GM18870 (cell line): ENCODE measurements around the gene ADM.
A peak's percentile ranks its signal among the peaks of the same experiment; 100 is the strongest.

ENCODE experiments used
- ATAC-seq: cut with Tn5 transposase; IDR thresholded peaks from one replicate; pipeline ENCODE4 v1.9.1; 2021; ENCODE audit warnings: moderate library complexity; ENCODE audit not compliant: unreplicated experiment

The ADM gene

GRCh38 chr11:10289765-10290380, 15.0 kb upstream of the ADM start:
- no peak for ATAC-seq

DNA sequence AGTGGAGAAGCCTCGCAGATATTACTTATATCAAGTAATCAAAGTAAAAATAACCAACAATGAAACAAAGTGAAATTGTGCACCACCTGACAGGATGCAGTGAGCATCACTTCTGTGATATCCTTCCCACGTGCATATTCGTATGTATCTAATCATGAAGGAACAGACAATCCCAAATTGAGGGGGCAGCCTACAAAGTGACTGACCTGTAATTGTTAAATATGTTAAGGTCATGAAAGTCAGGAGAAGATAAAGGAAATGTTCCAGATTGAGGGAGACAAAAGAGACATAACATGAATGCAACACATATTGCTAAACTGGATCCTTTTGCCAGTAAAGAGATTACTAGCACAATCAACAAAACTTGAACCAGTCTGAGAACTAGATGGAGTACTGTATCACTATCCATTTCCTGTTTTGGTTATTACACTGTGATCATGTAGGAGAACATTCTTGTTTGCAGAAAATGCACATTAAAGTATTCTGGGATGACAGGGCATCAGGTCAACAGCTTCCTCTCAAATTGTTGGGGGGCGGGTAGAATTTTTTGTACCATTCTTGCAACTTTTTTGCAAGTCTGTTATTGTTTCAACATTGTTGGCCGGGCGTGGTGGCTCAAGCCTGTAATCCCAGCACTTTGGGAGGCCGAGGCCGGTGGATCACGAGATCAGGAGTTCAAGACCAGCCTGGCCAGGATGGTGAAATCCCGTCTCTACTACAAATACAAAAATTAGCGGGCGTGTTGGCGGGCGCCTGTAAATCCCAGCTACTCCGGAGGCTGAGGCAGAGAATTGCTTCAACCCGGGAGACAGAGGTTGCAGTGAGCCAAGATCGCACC, 12.9 kb upstream of the ADM start:
- no peak for ATAC-seq

DNA sequence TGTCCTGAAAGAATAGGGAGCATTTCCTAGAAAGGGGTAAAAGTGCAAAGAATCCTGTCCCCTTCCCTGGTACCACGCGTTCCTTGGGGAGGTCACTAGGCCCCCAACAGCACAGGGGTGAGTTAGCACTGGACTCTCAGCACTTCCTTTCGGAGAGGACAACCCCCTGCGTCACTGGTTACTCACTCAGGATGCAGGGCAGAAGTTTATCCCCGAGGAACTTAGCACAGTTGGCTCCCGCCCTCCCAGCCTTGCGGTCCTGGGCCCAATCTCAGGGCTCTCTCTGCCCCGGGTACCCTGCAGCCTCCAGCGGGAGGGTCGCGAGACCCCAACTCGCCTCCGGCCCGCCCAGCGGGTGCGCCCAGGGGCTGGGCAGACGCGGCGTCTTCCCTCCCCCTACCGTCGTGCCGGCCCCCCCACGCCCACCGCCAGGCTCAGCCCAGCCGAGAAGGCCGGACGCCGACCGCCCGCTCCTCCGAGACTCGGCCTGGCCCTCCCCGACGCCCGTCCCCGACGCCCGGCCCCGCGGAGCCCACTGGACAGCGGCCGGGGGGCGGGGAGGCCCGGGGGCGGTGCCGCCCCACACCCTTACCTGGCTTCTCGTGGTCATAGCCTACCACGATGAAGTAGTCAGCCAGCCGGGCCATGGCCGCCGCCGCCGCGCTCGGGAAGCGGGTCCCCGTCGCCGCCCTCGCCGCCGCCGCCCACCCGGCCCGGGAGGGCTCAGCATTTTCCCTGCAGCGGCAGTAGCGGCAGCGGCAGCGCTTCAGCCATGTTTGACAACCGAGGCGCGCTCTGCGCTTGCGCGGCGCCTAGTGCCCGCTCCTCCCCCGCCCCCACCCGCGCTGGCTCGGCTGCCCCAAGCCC, 11.2 kb upstream of the ADM start, which contains the start of gene SBF2:
TSS of gene SBF2 (minus strand) at position 797 of the 867 bp plus-strand sequence. CDS start at position 647, 150 bp downstream.
- ATAC-seq = no peak

DNA sequence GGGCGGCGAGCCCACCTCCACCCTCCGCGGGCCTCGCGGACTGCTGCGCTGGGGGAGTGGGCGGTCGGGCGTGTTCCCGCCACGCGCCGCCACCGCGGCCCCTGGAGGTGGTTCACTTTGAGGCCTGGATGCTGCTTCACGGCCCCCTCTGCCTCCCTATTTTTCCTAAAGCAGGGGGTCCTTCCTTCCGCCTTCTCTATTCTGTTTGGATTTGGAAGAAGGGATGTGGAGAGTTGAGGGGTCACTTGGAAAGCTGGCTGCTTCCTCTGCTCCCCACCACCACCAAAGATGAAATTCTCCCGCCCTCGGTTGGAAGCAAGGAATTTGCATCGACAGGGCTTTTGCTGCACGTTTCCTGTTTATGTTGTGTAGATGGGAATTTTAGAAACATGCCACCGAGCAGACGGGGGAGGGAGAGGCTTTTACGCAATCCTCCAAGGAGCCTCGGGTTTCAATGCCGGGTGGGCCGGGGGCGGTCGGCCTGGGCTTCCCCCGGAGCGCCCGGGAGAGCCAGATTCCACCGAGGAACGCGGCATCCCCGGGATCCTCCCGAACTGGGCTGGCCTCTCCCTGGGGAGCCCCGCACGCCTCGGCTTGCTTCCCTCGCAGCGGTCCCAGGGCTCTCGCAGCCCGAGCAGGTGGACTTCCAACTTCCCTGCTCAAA, 10.5 kb upstream of the ADM start:
- no peak for ATAC-seq

DNA sequence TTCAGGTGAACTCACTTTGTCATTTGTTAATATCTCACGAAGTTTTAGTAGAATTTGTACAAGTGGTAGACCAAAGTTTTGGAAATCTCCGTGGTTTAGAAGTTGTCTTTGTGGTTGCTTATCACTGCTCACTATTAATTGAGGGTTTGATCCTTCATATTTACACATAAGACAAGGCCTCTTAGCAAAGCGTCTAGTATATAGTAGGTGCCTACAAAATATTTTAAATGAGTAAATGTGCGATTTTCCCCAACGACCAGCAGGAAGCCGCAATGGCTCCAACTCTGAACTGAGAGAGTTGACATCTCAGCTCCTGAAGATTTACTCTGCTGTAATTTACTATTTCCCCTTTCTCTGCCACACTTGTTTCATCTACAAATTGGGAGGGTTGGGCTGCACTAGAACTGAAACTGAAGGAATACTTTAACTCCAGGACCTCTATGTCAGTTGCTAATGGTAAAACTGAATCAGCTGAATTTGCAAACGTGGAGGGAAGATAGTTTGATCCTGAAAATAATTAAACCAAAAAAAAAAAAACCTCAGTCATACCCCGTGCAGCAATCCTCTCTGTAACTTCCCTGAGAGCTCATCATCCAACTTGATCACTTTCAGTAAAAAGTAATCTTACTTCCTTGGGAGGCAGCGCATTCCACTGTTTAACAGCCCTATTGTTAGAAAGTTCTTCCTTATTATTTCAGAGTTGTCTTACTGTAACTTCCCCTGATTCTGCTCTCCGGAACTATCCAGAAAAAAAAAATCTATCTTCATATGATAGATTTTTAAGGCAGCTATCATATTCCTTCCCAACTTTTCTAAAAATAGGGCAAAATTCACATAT, 9.6 kb upstream of the ADM start:
- no peak for ATAC-seq

- peak; percentile 95 for ATAC-seq
Observed at GRCh38 chr11:10298342-10298741, 6.5 kb upstream of the ADM start.

- no peak for ATAC-seq
Observed at GRCh38 chr11:10301656-10302358, 3.1 kb upstream of the ADM start.

DNA sequence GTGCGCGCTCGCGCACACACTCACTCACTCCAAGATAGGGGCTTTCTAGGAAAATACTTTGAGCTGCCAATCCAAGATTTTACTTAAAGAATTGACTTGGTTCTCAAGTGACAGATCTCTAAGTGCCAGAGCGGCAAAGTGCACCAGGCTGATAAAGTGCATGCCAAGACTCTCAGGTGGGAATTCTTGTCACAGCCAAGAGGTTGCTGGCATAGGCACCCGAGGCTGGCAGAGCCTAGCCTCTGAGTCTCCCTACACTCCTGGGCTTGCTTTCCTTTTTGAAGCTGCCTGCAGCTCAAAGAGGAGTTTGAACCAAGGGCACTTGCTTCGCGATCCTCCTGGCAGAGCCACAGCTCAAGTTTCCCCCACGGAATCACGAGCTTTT, 2.5 kb upstream of the ADM start:
- ATAC-seq = no peak

DNA sequence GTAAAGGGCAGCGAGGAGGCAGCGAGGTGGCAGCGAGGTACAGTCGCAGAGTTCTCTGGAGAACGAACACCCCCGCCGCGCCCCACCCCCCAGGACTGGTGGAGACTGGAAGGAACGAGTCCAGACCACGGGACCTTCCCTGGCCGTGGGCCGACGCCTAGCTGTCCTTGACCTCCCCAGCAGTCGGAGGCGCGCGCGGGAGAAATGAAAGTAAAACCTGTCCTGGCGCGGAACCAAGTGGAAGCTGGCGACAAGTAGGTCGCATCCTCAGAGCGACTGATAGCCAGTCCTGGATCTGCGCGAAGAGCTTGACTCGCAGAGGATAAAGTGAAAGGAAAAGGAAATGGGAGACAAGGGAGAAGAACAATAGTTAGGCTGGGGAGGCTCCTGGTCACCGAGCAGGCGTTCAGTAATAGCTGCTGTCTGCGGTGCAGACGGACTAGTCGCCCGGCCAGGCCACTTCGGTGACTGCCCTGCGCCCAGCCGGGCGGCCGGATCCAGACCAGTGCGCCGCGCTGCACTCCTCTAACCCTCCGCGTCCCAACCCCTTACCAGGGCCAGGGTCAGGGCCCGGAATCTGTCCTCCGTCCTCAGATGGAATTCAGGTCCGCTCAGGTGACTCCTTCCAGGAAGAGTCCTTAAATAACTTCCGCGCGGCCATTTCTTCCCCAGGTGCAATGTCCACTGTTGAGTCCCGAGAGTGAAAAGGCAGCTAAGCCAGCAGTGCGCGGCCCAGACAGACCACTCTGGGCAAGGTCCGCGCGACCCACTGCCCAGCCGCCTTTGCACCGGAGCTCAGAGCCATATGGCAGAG, 1.9 kb upstream of the ADM start:
- ATAC-seq = no peak

DNA sequence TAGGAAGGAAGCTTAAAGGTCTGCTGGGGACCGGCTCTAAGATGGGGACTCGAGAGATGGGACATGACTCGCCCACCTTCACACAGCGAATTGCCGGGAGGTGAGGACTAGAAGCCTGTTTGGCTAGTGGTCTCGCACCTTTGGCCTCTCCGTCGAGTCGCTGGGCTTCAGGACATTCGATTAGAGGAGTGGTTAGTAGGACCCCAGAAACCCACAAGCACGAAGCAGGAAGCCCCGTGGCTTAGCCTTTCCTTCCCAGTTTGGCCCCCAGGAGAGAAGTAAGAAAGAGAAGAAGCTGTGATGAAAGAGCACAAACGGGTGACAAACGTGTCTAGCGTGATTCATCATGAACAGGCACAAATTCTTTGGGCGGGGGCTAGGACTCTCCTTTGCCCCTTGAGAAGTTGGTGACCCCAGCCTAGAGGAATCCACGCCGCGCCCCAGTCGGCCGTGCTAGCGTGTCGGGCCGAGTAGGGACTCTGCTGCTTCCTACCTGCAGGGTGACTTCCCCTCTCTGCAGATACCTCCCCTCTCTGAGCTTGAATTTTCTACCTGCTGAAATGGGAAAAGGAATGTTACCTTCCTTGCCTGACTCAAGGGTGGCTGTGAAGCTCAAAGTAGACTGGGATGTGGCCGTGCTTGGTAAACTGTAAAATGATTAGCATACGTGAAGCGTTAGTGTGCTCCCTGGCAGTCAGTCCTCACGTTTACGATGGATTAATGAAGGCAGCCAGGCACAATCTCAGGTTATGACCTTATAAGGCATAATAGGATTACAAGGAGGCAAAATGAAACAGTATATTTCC, 1.1 kb upstream of the ADM start:
- no peak for ATAC-seq

- no peak for ATAC-seq
Observed at GRCh38 chr11:10305262-10305963, 540 bp downstream of the ADM start.

DNA sequence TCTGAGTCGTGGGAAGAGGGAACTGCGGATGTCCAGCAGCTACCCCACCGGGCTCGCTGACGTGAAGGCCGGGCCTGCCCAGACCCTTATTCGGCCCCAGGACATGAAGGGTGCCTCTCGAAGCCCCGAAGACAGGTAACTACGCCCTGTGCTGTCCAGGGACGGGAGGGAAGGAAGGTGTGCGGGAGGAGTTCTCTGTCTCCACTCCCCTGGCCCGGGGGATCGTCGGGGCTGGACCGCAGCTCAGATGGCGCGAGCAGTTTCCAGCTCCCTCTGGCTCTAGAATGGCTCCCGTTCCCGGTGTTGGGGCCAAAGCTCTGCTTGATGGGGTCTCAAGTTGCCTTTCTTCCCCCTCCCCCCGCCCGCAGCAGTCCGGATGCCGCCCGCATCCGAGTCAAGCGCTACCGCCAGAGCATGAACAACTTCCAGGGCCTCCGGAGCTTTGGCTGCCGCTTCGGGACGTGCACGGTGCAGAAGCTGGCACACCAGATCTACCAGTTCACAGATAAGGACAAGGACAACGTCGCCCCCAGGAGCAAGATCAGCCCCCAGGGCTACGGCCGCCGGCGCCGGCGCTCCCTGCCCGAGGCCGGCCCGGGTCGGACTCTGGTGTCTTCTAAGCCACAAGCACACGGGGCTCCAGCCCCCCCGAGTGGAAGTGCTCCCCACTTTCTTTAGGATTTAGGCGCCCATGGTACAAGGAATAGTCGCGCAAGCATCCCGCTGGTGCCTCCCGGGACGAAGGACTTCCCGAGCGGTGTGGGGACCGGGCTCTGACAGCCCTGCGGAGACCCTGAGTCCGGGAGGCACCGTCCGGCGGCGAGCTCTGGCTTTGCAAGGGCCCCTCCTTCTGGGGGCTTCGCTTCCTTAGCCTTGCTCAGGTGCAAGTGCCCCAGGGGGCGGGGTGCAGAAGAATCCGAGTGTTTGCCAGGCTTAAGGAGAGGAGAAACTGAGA, 1.4 kb downstream of the ADM start:
- ATAC-seq = no peak

GRCh38 chr11:10307022-10307399, 2.1 kb downstream of the ADM start:
- ATAC-seq = no peak

DNA sequence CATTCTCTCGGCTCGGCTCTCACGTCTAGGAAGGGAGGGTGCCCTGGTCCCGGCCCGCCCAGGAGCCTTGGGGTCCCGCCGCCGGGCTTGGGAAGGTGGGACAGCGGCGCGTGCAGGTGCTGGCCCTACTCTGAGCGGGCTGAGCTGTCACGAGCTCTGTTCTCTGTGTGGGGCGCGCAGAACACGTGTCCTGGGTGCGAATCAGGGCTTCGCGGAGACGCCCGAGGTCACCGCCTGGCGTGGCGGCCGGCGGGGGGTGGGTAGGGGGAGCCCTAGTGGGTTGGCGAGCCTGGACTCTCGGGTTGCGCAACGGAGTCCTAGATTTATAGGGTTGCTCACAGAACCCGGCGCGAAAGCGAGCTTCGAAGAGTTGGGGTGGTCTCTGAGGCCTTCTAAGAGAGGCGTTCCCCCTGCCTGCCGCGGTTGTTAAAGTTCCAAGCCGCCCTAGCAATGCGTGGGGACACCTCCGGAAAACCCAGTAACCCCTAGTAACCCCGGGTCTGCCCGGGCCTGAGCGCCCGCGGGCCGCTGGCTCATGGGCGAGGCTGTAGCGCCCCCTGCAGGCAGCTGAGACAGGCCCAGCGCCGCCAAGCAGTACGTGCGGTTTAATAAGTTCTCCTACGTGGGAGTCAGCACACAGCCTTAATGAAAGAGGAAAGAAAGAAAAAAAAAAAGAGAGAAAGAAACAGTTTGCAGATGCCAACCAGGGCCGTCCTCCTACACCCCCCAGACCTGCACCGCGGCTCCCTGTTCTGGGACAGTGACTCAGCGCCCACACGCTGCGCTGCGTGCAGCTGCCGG, 2.7 kb downstream of the ADM start:
- ATAC-seq = peak; percentile 63

GRCh38 chr11:10308201-10308954, 3.5 kb downstream of the ADM start:
- ATAC-seq = no peak
